NCI-H128 (cell line): Measurements from ENCODE around the gene YTHDF1.
A peak's percentile ranks its signal among the peaks of the same experiment; 100 is the strongest.
"Not testable (repeated sequence)": the region's sequence is repeated elsewhere in the genome, so short reads cannot be mapped to it uniquely, and the experiment has no call there.

Experiments
- DNase-seq: peaks from one replicate; lab custom pipeline; 2025; ENCODE audit not compliant: unreplicated experiment; lab: John Stamatoyannopoulos, UW

Gene YTHDF1

DNA sequence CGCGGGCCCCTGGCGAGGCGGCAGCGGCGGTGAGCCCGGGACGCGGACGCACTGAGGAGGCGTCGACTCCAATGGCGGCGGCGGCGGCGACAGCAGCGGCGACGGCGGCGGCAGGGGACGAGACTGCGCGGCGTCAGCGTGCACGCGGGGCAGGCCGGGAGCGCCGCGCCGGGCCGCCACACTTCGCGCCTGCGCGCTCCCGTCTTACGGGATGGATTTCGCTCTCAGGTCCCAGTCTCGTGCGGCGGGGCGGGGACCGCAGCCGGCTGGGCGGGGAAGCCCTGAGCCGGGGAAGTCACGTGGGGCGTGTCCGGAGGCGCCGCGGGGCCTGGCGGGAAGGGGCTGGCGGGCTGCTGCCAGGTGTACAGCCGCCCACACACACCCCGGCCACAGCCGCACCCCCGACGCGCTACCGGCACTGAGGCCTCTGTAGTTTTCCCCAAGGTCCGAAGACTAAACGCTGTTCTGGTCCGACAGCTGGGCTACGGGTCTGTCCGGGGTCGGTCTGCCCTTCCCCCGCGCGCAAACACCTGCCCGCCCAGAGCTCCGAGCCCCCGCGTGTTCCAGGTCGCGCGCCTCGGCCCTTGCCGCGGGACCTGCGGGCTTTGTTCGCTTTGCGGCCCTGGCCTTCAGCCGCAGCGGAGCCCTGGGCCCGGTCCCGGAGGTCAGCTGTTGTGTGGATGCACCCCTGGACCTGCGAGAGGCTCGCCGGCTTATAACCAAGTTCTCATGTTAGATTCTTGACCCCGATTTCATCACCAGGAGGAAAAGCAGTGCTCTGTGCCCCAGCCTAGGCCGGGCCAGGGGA, at the start of gene YTHDF1:
Gene YTHDF1, minus strand, starts transcription at position 91 of the 808 bp plus-strand sequence. CDS start 239 bp downstream, outside the sequence.
- DNase-seq, result peak; percentile 90

- no peak for DNase-seq
Measured at GRCh38 chr20:63264519-63264918, 48.6 kb upstream of the YTHDF1 start.

- DNase-seq, result no peak
Measured at GRCh38 chr20:63264000-63264399, 48.1 kb upstream of the YTHDF1 start.

DNA sequence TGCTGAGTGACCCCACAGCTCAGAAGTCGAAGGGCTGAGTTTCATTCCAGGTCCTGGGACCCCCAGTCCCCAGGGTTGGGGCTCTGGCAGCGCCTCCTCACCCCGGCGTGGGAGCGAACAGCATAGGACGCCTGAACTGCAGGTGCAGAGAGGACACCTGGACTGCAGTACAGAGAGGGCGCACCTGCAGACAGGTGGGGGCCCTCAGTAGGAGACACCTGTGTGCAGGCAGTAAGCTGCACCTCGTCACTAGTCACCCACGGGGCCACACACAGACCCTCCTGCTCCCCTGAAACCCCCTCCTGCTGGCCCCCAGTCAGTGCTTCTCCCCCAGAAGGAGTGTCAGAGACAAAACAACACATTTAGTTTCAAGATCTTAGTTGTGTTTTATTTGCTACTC, 46.9 kb upstream of the YTHDF1 start:
- DNase-seq, result no peak

GRCh38 chr20:63261795-63262528, 46.0 kb upstream of the YTHDF1 start:
- DNase-seq, result no peak

- no peak for DNase-seq
Measured at GRCh38 chr20:63261060-63261794, 45.3 kb upstream of the YTHDF1 start.

DNA sequence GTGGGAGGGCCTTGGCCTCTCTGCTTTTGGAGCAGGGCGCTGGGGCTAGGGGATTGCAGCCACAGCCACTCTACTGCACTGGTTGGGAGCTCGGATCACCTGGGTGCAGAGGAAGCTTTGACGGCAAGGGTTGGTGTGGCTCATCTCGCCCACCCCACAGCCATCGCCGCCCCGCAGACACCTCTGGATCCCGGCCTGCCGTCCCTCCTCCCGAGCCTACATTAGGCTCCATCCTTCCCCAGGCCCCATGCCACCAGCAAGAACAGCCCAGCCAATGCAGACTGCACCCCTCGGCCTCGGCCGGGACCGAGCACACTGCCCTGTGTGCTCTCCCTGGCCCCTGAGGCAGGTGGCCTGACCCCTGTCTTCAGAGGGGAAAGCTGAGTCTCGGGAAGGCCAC, 44.6 kb upstream of the YTHDF1 start:
- no peak for DNase-seq

DNA sequence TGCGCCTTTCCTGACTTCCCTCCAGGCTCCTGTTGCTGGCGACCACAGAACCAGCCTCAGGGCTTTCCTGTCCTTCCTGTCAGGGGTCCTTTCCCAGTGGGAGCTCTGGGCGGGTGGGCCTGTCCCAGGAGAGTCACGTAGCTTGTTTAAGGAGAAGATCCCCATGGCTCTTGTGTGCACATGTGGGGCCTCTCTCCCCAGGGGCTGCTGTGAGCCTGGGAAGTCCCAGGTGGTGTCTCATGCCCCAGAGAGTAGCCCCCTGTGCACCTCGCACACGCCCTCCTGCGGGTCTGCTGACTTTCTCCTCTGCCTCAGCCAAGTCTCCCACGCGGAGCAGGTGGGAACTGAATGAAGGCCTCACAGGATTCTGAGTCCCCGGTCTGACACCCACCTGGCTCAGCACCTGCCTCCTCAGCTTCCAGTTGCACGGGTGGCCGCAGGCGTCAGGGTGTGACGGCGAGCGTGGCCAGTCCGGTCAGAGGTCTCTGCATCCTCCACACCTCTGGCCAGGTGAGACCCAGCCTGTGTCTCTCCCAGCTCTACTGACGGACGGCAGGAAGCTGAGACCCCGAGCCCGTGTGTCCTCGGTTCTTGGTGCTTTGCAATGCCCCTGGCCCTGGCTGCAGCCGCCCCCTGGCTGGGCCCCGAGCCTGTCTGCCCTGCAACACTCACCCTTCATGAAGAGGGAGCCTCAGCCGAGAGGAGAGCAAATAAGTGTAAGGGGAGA, 44.0 kb upstream of the YTHDF1 start:
- DNase-seq, result no peak

- no peak for DNase-seq
Measured at GRCh38 chr20:63258781-63259180, 42.9 kb upstream of the YTHDF1 start.

DNA sequence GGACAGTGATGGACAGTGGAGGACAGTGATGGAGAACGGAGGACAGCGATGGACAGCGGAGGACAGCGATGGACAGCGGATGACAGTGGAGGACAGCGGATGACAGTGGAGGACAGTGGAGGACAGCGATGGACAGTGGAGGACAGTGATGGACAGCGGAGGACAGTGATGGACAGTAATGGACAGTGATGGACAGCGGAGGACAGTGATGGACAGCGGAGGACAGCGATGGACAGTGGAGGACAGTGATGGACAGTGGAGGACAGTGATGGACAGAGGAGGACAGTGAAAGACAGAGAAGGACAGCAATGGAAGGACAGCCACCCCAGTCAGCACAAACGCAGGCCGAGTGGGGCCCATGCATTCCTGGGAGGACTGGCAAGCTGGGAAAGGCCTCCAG, 41.7 kb upstream of the YTHDF1 start:
- no peak for DNase-seq

DNA sequence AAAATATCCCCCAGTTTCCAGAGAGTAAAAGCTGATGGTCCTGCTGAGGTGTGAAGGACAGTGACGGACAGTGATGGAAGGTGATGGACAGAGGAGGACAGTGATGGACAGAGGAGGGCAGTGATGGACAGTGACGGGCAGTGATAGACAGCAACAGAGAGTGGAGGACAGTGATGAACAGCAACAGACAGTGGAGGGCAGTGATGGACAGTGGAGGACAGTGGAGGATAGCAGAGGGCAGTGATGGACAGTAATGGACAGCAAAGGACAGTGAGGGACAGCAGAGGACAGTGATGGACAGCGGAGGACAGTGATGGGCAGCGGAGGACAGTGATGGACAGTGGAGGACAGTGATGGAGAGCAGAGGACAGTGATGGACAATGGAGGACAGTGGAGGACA, 41.0 kb upstream of the YTHDF1 start:
- DNase-seq, result no peak

- DNase-seq, result no peak
Measured at GRCh38 chr20:63255931-63256704, 40.2 kb upstream of the YTHDF1 start.

DNA sequence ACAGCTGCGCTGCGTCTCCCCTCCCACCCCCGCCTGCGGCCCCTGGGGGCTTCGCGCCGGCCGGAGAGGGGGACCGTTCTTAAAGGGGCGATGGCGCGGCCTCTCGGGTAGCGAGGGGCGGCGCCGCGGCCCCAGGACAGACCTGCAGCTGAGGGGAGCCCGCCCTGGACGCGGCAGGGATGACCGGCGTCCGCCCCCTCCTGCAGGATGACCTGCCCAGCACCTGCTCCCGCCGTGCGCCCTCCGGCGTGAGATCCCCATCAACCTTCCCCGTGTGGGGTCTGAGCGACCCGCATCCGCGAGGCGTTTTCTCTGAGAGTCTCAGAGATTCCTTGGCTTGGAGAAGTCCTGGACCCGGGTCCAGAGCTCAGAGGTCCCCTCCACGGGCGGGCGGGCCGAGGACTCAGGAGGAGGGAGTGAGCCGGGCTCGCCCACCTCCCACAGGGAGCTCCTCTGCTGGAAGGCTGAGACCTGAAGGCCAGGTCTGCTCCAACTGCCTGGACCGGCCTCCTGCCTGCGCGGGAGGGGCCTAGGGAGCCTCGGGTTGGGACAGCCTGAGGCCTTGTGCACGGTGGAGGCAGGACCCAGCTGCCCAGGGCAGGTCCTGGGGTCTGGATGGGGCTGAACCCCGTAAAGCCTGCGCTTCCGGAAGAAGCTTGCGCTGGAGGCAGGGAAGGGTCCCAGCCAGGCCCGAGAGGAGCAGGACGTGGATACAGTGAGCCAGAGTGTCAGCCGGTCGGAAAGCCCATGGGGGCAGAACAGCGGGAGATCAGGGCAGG, 38.9 kb upstream of the YTHDF1 start:
- no peak for DNase-seq

GRCh38 chr20:63254232-63254605, 38.3 kb upstream of the YTHDF1 start, which contains the start of gene NKAIN4:
NKAIN4 (minus strand) TSS chr20:63254463; CDS start chr20:63254450, 13 bp downstream.
- no peak for DNase-seq

GRCh38 chr20:63253438-63254231, 37.7 kb upstream of the YTHDF1 start:
- DNase-seq, result no peak

DNA sequence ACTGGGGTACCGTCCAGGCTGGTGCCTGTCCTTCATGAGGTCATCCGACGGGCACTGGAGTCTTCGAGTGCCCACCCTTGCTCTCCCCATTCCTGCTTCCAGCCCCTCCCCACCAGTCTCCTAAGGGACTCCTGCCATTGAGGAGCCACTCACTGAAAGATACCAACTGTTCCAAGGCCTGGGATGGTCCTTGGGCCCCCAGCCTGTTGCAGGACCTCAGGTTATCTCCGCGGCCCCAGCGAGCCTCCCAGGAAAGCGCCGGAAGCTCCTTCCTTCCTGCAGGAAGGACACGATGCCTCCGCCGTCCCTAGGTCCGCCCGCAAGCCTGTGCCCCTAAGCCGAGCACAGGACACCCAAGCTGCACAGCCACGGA, 37.1 kb upstream of the YTHDF1 start:
- no peak for DNase-seq

DNA sequence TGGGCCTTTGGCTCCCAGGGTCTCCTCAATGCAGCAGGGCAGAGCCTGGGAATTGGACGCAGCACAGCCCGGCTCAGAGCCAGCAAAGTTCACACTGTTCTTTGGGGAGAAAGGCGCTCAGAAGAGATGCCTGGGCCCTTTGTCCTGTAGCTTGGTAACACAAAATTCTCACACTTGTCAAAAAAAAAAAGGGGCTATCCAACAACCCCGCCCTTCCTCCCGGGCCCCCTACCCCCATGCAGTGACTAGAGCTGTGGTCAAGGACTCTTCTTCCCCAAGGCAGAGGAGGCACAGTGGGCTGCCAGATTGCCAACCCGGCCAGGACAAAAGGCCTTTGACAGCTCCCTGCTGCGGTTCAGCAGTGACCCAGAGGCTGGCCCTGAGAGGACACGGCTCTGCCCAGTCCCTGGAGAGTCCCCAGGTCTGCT, 36.4 kb upstream of the YTHDF1 start:
- DNase-seq, result no peak

DNA sequence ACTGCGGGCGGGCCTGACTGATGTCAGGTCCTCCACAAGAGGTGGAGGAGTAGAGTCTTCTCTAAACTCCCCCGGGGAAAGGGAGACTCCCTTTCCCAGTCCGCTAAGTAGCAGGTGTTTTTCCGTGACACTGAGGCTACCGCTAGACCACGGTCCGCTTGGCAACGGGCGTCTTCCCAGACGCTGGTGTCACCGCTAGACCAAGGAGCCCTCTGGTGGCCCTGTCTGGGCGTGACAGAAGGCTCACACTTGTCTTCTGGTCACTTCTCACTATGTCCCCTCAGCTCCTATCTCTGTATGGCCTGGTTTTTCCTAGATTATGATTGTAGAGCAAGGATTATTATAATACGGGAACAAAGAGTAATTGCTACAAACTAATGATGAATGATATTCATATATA, 35.4 kb upstream of the YTHDF1 start:
- not testable (repeated sequence) for DNase-seq

GRCh38 chr20:63249891-63250290, 34.0 kb upstream of the YTHDF1 start:
- no peak for DNase-seq
